Peyer's patch (tissue), 4 donors: Measurements from ENCODE around the gene GLIS1.

Source experiments
- CTCF ChIP-seq, 6 experiments: fragments of 450-650 bp in 4 of 6; fragments of 200-600 bp in 2 of 6; sonication (generic) in 1 of 6; IDR thresholded peaks; one replicate each; pipeline ENCODE4 v1.5.1; 2017 to 2019; ENCODE audit warnings: antibody characterized with exemption in 6 of 6, mild to moderate bottlenecking in 3 of 6, moderate library complexity in 1 of 6
- POLR2A ChIP-seq, 2 donors: fragments of 450-650 bp; IDR thresholded peaks; one replicate each; pipeline ENCODE4 v1.5.1; 2017; ENCODE audit warnings: antibody characterized with exemption in 2 of 2, mild to moderate bottlenecking in 2 of 2, moderate library complexity in 2 of 2

- TF ChIP-seq CTCF (IDR thresholded peaks at IDR 0.05): no peak
- TF ChIP-seq POLR2A (IDR thresholded peaks at IDR 0.05): no peak
These were observed 24.9 kb upstream of the GLIS1 start for GRCh38 chr1:53763911-53764310.
